KMS-11 (cell line): ENCODE measurements around the gene ZNF221.

Experiments used
- H2AFZ ChIP-seq: fragments of 200-600 bp; sonication (generic); 2 replicates; pipeline ENCODE4 v1.6.1; 2016; ENCODE audit warnings: antibody characterized with exemption, mixed run types, low read depth
- H3K27ac ChIP-seq: fragments of 200-600 bp; sonication (generic); 2 replicates; pipeline ENCODE4 v1.6.1; 2016; ENCODE audit warnings: mild to moderate bottlenecking, mixed run types
- H3K27me3 ChIP-seq: fragments of 200-600 bp; sonication (generic); 2 replicates; pipeline ENCODE4 v1.6.1; 2017; ENCODE audit warnings: mild to moderate bottlenecking, low read depth, mixed run types, moderate library complexity; ENCODE audit not compliant: insufficient read depth
- H3K36me3 ChIP-seq: fragments of 200-600 bp; sonication (generic); 2 replicates; pipeline ENCODE4 v1.6.1; 2017; ENCODE audit warnings: mild to moderate bottlenecking, mixed run types; ENCODE audit not compliant: insufficient read depth
- H3K4me1 ChIP-seq: fragments of 200-600 bp; sonication (generic); 2 replicates; pipeline ENCODE4 v1.6.1; 2016; ENCODE audit warnings: mild to moderate bottlenecking, low read depth, mixed run types; ENCODE audit not compliant: poor library complexity, severe bottlenecking
- H3K4me2 ChIP-seq: fragments of 200-600 bp; sonication (generic); 2 replicates; pipeline ENCODE4 v1.7.0; 2016; ENCODE audit warnings: mild to moderate bottlenecking, mixed run types
- H3K4me3 ChIP-seq: fragments of 200-600 bp; sonication (generic); IDR thresholded peaks from 2 replicates; pipeline ENCODE4 v1.6.1; 2017; ENCODE audit warnings: low read depth, low read length, mixed read lengths; ENCODE audit not compliant: insufficient read depth
- H3K79me2 ChIP-seq: fragments of 200-600 bp; sonication (generic); 2 replicates; pipeline ENCODE4 v1.6.1; 2016; ENCODE audit warnings: low read depth, mixed run types; ENCODE audit not compliant: insufficient read depth
- H3K9ac ChIP-seq: fragments of 200-600 bp; sonication (generic); 2 replicates; pipeline ENCODE4 v1.6.1; 2016; ENCODE audit warnings: mild to moderate bottlenecking, mixed run types
- H4K20me1 ChIP-seq: fragments of 200-600 bp; sonication (generic); 2 replicates; pipeline ENCODE4 v1.6.1; 2016; ENCODE audit warnings: mild to moderate bottlenecking, mixed run types; ENCODE audit not compliant: insufficient read depth
- TF ChIP-seq, protein P1 (sequence below): fragments of 200-600 bp; sonication (generic); conservative IDR thresholded peaks from 2 replicates; pipeline ENCODE4 v1.6.1; 2017; ENCODE audit warnings: low read depth, mild to moderate bottlenecking, antibody characterized with exemption, low read length, moderate library complexity, mixed read lengths

The ZNF221 gene

GRCh38 chr19:43960411-43960810, 9.4 kb downstream of the ZNF221 start:
- H2AFZ ChIP-seq = no peak overlapping the region
- H3K9ac ChIP-seq = no peak overlapping the region
- no peak overlapping the region for H3K27ac ChIP-seq
- TF ChIP-seq, protein P1, sequence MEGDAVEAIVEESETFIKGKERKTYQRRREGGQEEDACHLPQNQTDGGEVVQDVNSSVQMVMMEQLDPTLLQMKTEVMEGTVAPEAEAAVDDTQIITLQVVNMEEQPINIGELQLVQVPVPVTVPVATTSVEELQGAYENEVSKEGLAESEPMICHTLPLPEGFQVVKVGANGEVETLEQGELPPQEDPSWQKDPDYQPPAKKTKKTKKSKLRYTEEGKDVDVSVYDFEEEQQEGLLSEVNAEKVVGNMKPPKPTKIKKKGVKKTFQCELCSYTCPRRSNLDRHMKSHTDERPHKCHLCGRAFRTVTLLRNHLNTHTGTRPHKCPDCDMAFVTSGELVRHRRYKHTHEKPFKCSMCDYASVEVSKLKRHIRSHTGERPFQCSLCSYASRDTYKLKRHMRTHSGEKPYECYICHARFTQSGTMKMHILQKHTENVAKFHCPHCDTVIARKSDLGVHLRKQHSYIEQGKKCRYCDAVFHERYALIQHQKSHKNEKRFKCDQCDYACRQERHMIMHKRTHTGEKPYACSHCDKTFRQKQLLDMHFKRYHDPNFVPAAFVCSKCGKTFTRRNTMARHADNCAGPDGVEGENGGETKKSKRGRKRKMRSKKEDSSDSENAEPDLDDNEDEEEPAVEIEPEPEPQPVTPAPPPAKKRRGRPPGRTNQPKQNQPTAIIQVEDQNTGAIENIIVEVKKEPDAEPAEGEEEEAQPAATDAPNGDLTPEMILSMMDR = no peak
- H3K4me3 ChIP-seq = no peak overlapping the region
- no peaks in the 10 kb centered on the region for H3K36me3 ChIP-seq
- no peak overlapping the region for H3K4me2 ChIP-seq
- H4K20me1 ChIP-seq = no peaks in the 10 kb centered on the region
- H3K79me2 ChIP-seq = no peaks in the 10 kb centered on the region
- H3K4me1 ChIP-seq = no peaks in the 10 kb centered on the region
- H3K27me3 ChIP-seq = no peaks in the 10 kb centered on the region

DNA sequence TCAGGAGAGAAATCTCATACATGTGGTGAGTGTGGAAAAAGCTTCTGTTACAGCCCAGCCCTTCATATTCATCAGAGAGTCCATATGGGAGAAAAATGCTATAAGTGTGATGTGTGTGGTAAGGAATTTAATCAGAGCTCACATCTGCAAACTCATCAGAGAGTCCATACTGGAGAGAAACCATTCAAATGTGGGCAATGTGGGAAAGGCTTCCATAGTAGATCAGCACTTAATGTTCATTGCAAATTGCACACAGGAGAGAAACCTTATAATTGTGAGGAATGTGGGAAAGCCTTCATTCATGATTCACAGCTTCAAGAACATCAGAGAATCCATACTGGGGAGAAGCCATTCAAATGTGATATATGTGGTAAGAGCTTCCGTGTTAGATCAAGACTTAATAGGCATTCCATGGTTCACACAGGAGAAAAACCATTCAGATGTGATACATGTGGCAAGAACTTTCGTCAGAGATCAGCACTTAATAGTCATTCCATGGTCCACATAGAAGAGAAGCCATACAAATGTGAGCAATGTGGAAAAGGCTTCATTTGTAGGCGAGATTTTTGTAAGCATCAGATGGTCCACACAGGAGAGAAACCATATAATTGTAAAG, 15.2 kb downstream of the ZNF221 start:
- H3K27me3 ChIP-seq = no peaks in the 10 kb centered on the region
- H3K9ac ChIP-seq = no peak overlapping the region
- no peaks in the 10 kb centered on the region for H3K4me1 ChIP-seq
- TF ChIP-seq, protein P1 = no peak
- H3K27ac ChIP-seq = no peak overlapping the region
- H4K20me1 ChIP-seq = no peaks in the 10 kb centered on the region
- no peak overlapping the region for H3K4me3 ChIP-seq
- no peaks in the 10 kb centered on the region for H3K36me3 ChIP-seq
- no peak overlapping the region for H2AFZ ChIP-seq
- no peak overlapping the region for H3K4me2 ChIP-seq
- no peaks in the 10 kb centered on the region for H3K79me2 ChIP-seq

DNA sequence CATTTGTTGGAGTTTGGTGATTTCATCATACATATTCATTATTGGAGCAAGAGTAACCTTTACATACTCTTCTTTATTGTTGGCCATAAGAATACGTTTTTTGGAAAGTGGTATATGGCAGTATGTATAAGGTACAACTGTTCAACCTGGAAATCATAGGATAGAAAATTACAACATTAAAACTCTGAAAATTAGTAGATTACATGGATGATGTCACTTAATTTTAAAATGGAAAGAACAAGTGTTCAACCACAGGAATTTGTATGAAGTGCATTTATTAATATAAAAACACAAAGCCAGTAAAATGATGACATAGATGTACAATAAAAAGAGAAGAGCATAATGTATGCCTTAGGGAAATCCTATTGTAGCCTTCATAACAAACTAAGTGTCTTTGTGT, 25.7 kb downstream of the ZNF221 start:
- Histone ChIP-seq H3K79me2 (no peaks in the 10 kb centered on the region), H4K20me1 (no peaks in the 10 kb centered on the region), H3K4me3 (no peak overlapping the region), H3K9ac (no peak overlapping the region), H3K4me1 (no peaks in the 10 kb centered on the region), H3K27me3 (no peaks in the 10 kb centered on the region), H3K27ac (no peak overlapping the region), H3K36me3 (no peaks in the 10 kb centered on the region), H2AFZ (no peak overlapping the region), H3K4me2 (no peak overlapping the region)
- TF ChIP-seq, protein P1 = no peak

GRCh38 chr19:43983544-43983911, 32.5 kb downstream of the ZNF221 start:
- Histone ChIP-seq H3K79me2 (no peaks in the 10 kb centered on the region), H2AFZ (no peak overlapping the region), H3K4me2 (no peak overlapping the region), H3K9ac (no peak overlapping the region), H3K27ac (no peak overlapping the region), H3K36me3 (no peaks in the 10 kb centered on the region), H4K20me1 (no peaks in the 10 kb centered on the region), H3K27me3 (no peaks in the 10 kb centered on the region), H3K4me3 (no peak overlapping the region), H3K4me1 (no peaks in the 10 kb centered on the region)
- TF ChIP-seq, protein P1 = no peak
